C4-2B (cell line): Measurements from ENCODE around the gene SLFN12.

Experiments used
- CTCF ChIP-seq: fragments of 450-650 bp; conservative IDR thresholded peaks from 2 replicates; pipeline ENCODE4 v1.5.1; 2017; ENCODE audit warnings: mild to moderate bottlenecking
- ZFX ChIP-seq: fragments of 450-650 bp; IDR thresholded peaks from 2 replicates; pipeline ENCODE4 v1.6.1; 2017

- TF ChIP-seq CTCF (no peak), ZFX (no peak)
Observed at GRCh38 chr17:35460354-35460851, 28.1 kb upstream of the SLFN12 start.
